Trophoblast cell (in vitro differentiated cells and primary cell): ENCODE measurements around the gene ATP12A.
"Not testable (repeated sequence)": the region's sequence is repeated elsewhere in the genome, so short reads cannot be mapped to it uniquely, and the experiment has no call there.

Experiments used
- DNase-seq, 2 donors: peaks; one replicate each; pipeline ENCODE4 v3.0.0-alpha.2; 2016
- H2AFZ ChIP-seq: 2 replicates; pipeline ENCODE4 v1.6.1; 2013; ENCODE audit warnings: low read length, moderate library complexity, mild to moderate bottlenecking; ENCODE audit not compliant: insufficient read depth, poor library complexity
- H2AK5ac ChIP-seq: 2 replicates; pipeline ENCODE4 v1.6.1; 2013; ENCODE audit warnings: mild to moderate bottlenecking, low read length
- H2BK120ac ChIP-seq: 2 replicates; pipeline ENCODE4 v1.6.1; 2013; ENCODE audit warnings: low read length, mild to moderate bottlenecking, moderate library complexity; ENCODE audit not compliant: insufficient read depth, poor library complexity
- H2BK12ac ChIP-seq: 2 replicates; pipeline ENCODE4 v1.6.1; 2013; ENCODE audit warnings: mild to moderate bottlenecking, low read length, moderate library complexity
- H2BK5ac ChIP-seq: 2 replicates; pipeline ENCODE4 v1.6.1; 2013; ENCODE audit warnings: low read length, low read depth, moderate library complexity, mild to moderate bottlenecking; ENCODE audit not compliant: poor library complexity
- H3K14ac ChIP-seq: 2 replicates; pipeline ENCODE4 v1.6.1; 2013; ENCODE audit warnings: mild to moderate bottlenecking, low read length
- H3K18ac ChIP-seq: 2 replicates; pipeline ENCODE4 v1.6.1; 2013; ENCODE audit warnings: mild to moderate bottlenecking, low read length
- H3K23ac ChIP-seq: 2 replicates; pipeline ENCODE4 v1.6.1; 2013; ENCODE audit warnings: low read length
- H3K27ac ChIP-seq: 2 replicates; pipeline ENCODE4 v1.5.1; 2013; ENCODE audit warnings: low read depth, mild to moderate bottlenecking, inconsistent platforms, low read length, moderate library complexity
- H3K27me3 ChIP-seq: 2 replicates; pipeline ENCODE4 v1.6.1; 2013; ENCODE audit warnings: inconsistent platforms, mild to moderate bottlenecking, low read length, moderate library complexity; ENCODE audit not compliant: insufficient read depth
- H3K36me3 ChIP-seq, 2 experiments: 1 replicate in 1 of 2; 2 replicates in 1 of 2; pipeline ENCODE4 v1.6.1; 2013; ENCODE audit warnings: low read length in 2 of 2, mild to moderate bottlenecking in 2 of 2, moderate library complexity in 1 of 2; ENCODE audit not compliant: insufficient read depth in 2 of 2, control insufficient read depth in 1 of 2
- H3K4ac ChIP-seq: 2 replicates; pipeline ENCODE4 v1.6.1; 2013; ENCODE audit warnings: low read depth, mild to moderate bottlenecking, low read length, moderate library complexity
- H3K4me1 ChIP-seq, 2 experiments: 1 replicate in 1 of 2; 2 replicates in 1 of 2; pipeline ENCODE4 v1.6.1; 2013; ENCODE audit warnings: low read length in 2 of 2, mild to moderate bottlenecking in 2 of 2, moderate library complexity in 1 of 2; ENCODE audit not compliant: insufficient read depth in 2 of 2, control insufficient read depth in 1 of 2
- H3K4me2 ChIP-seq: 2 replicates; pipeline ENCODE4 v1.6.1; 2013; ENCODE audit warnings: inconsistent platforms, mild to moderate bottlenecking, low read length, moderate library complexity
- H3K4me3 ChIP-seq: 2 replicates; pipeline ENCODE4 v1.5.1; 2013; ENCODE audit warnings: mild to moderate bottlenecking, low read depth, low read length, inconsistent platforms
- H3K79me1 ChIP-seq: one replicate; pipeline ENCODE4 v1.6.1; 2013; ENCODE audit warnings: low read length
- H3K79me2 ChIP-seq: 2 replicates; pipeline ENCODE4 v1.6.1; 2013; ENCODE audit warnings: low read length, mild to moderate bottlenecking; ENCODE audit not compliant: control insufficient read depth, insufficient read depth, poor library complexity
- H3K9ac ChIP-seq: 2 replicates; pipeline ENCODE4 v1.6.1; 2013; ENCODE audit warnings: mild to moderate bottlenecking, low read length
- H3K9me3 ChIP-seq: 2 replicates; pipeline ENCODE4 v1.6.1; 2013; ENCODE audit warnings: low read depth, mild to moderate bottlenecking, control low read depth, inconsistent platforms, low read length; ENCODE audit not compliant: insufficient read depth
- H4K12ac ChIP-seq: 2 replicates; pipeline ENCODE4 v1.6.1; 2013; ENCODE audit warnings: low read depth, mild to moderate bottlenecking, low read length, moderate library complexity
- H4K8ac ChIP-seq: 2 replicates; pipeline ENCODE4 v1.6.1; 2013; ENCODE audit warnings: low read depth, mild to moderate bottlenecking, low read length, moderate library complexity
- H4K91ac ChIP-seq: one replicate; pipeline ENCODE4 v1.6.1; 2013; ENCODE audit warnings: low read depth, mild to moderate bottlenecking, low read length, moderate library complexity
- WGBS: extraction: QIAGEN DNeasy Blood & Tissue Kit; methylation state at CpG from one replicate; pipeline ENCODE4 v1.1.7; 2013; ENCODE audit warnings: missing lambda C conversion rate; ENCODE audit not compliant: insufficient read length, insufficient coverage; ENCODE audit errors: extremely low coverage; 5-methylcytosine and 5-hydroxymethylcytosine counted together

The ATP12A gene

DNA sequence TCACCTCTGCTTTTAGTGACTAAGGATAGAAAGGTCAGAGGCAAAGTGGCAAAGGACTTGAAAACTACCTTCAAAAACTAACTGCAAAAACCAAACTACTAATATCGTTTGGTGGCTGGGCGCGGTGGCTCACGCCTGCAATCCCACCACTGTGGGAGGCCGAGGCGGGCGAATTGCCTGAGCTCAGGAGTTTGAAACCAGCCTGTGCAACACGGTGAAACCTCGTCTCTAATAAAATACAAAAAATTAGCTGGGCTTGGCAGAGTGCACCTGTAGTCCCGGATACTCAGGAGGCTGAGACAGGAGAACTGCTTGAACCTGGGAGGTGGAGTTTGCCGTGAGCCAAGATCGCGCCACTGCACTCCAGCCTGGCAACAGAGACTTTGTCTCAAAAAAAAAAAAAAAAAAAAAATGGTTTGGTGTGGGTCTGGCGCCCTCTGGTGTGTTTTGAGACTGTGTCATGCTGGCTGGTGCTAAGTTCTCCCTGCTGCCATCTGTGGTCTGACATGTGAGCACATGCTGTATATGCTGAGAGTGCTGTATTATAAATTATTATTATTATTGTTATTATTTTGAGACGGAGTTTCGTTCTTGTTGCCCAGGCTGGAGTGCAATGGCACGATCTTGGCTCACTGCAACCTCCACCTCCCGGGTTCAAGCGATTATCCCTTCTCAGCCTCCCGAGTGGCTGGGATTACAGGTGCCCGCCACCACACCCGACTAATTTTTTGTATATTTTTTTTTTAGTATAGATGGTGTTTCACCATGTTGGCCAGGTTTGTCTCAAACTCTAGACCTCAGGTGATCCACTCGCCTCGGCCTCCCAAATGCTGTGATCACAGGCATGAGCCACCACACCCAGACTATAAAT lies 47.8 kb downstream of the ATP12A start:
- no peaks in the 10 kb centered on the region for H3K4me1 ChIP-seq
- WGBS, result no CpG with 5 or more reads among the region's 24 CpGs
- peaks cover 2% of the 10 kb centered on the region for H3K9me3 ChIP-seq
- no peaks in the 10 kb centered on the region for H3K79me1 ChIP-seq
- no peak overlapping the region for H2BK120ac ChIP-seq
- H3K27ac ChIP-seq, result no peak overlapping the region
- H3K27me3 ChIP-seq, result no peaks in the 10 kb centered on the region
- H2BK5ac ChIP-seq, result no peak overlapping the region
- no peak overlapping the region for H2AK5ac ChIP-seq
- no peaks in the 10 kb centered on the region for H3K36me3 ChIP-seq
- no peak overlapping the region for H4K8ac ChIP-seq
- H3K9ac ChIP-seq, result no peak overlapping the region
- H3K79me2 ChIP-seq, result no peaks in the 10 kb centered on the region
- H4K91ac ChIP-seq, result no peak overlapping the region
- H3K4me3 ChIP-seq, result no peak overlapping the region
- no peak overlapping the region for H2BK12ac ChIP-seq
- H3K4ac ChIP-seq, result no peak overlapping the region
- H3K18ac ChIP-seq, result no peak overlapping the region
- H3K14ac ChIP-seq, result no peak overlapping the region
- H3K23ac ChIP-seq, result no peak overlapping the region
- peak overlapping the region; percentile 33 for H2AFZ ChIP-seq
- no peak overlapping the region for H3K4me2 ChIP-seq
- H4K12ac ChIP-seq, result no peak overlapping the region
- DNase-seq, result peak; percentile 72 to 88

DNA sequence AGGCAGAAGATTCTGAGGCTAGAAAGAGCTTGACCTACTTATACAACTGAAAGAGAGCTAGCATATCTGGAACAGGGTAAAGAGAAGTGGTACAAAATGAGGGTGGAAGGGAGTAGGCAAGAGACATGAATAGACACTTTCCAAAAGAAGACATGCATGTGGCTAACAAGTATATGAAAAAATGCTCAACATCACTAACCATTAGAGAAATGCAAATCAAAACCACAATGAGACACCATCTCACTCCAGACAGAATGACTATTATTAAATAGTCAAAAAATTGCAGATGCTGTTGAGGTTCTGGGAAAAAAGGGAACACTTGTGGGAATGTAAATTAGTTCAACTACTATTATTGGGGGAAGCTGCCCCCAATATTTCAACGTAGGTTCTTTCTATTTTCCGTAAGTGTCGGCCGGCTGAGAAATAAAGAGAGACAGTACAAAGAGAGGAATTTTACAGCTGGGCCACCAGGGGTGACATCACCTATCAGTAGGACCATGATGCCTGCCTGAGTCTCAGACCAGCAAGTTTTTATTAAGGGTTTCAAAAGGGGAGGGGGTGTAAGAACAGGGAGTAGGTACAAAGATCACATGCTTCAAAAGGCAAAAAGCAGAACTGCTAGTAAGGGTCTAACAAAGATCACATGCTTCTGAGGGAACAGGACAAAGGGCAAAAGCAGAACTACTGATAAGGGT lies 50.8 kb downstream of the ATP12A start:
- WGBS, result no CpG with 5 or more reads among the region's 4 CpGs
- H3K14ac ChIP-seq, H2BK5ac ChIP-seq: not testable (repeated sequence)

DNA sequence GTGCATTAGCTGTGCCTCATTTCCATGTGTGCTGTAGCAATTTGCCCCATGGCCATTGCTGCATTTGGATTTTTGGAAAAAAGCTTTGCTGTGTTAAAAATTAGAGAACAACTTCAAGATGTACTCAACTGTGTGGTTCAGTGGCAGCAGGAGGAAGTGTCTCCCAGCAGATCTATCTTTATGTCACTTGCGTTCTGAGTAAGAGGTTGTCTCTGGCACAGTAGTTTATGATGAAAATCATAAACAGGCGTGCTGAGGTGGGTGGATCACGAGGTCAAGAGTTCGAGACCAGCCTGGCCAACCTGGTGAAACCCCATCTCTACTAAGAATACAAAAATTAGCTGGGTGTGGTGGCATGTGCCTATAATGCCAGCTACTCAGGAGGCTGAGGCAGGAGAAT lies 54.7 kb downstream of the ATP12A start:
- Histone ChIP-seq H3K79me2 (no peaks in the 10 kb centered on the region), H4K12ac (no peak overlapping the region), H2AFZ (no peak overlapping the region), H3K18ac (no peak overlapping the region), H3K23ac (no peak overlapping the region), H3K4me3 (no peak overlapping the region), H3K79me1 (no peaks in the 10 kb centered on the region), H3K27me3 (no peaks in the 10 kb centered on the region), H2BK12ac (no peak overlapping the region), H3K9me3 (no peaks in the 10 kb centered on the region), H4K8ac (no peak overlapping the region), H4K91ac (no peak overlapping the region), H3K9ac (no peak overlapping the region), H3K4me1 (no peaks in the 10 kb centered on the region), H2BK120ac (no peak overlapping the region), H2BK5ac (no peak overlapping the region), H3K27ac (no peak overlapping the region), H3K4me2 (no peak overlapping the region), H2AK5ac (no peak overlapping the region), H3K14ac (no peak overlapping the region), H3K4ac (no peak overlapping the region), H3K36me3 (no peaks in the 10 kb centered on the region)
- no peak for DNase-seq
- no CpG with 5 or more reads among the region's 4 CpGs for WGBS

More for the DNA sequence above, 50.8 kb downstream of the ATP12A start:
- not testable (repeated sequence) for H3K4me3 ChIP-seq, H3K9me3 ChIP-seq, H3K79me1 ChIP-seq, H3K27me3 ChIP-seq, H3K79me2 ChIP-seq, DNase-seq, H3K27ac ChIP-seq, H4K12ac ChIP-seq, H3K4ac ChIP-seq, H4K91ac ChIP-seq, H3K4me1 ChIP-seq, H3K18ac ChIP-seq, H3K4me2 ChIP-seq, H2BK120ac ChIP-seq, H3K9ac ChIP-seq, H2AK5ac ChIP-seq, H3K23ac ChIP-seq, H2AFZ ChIP-seq, H3K36me3 ChIP-seq, H2BK12ac ChIP-seq, H4K8ac ChIP-seq

DNA sequence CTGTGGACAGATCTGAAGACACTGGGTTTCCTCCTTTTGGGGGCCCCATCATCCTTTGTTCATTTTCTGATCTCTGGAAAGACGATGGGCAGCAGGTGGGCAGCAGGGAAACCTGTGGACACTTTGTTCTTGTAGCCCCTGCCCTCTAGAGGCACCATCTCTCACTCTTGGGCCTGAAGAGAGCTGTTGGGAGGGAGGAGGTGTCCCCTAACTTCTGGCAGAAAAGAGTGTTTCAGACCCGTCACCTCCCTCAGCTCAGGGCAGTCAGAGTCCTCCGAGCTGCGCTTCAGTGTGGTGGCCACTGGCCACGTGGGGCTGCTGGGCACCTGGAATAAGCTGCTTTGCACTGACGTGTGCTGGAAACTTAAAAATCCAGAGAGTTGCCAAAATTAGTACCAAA lies 56.8 kb downstream of the ATP12A start:
- Histone ChIP-seq H3K27ac (no peak overlapping the region), H3K4me1 (no peaks in the 10 kb centered on the region), H4K12ac (no peak overlapping the region), H4K91ac (no peak overlapping the region), H3K79me2 (no peaks in the 10 kb centered on the region), H3K27me3 (no peaks in the 10 kb centered on the region), H3K79me1 (no peaks in the 10 kb centered on the region), H3K4me3 (no peak overlapping the region), H2AFZ (no peak overlapping the region), H3K23ac (no peak overlapping the region), H3K36me3 (no peaks in the 10 kb centered on the region), H2BK12ac (no peak overlapping the region), H3K9ac (no peak overlapping the region), H2BK5ac (no peak overlapping the region), H3K4me2 (no peak overlapping the region), H2BK120ac (no peak overlapping the region), H3K9me3 (no peaks in the 10 kb centered on the region), H3K14ac (no peak overlapping the region), H3K18ac (no peak overlapping the region), H4K8ac (no peak overlapping the region), H3K4ac (no peak overlapping the region), H2AK5ac (no peak overlapping the region)
- no CpG with 5 or more reads among the region's 6 CpGs for WGBS
- no peak for DNase-seq
